ENCODE measurements around the gene CNOT2.

GRCh38 chr12:70252832-70253231 is 9.6 kb downstream of the CNOT2 start:
- TF ChIP-seq CTCF (IDR thresholded peaks at IDR 0.05; ENCODE audit: extremely low read depth in 1 of 2, insufficient read depth in 1 of 2, low read depth in 1 of 2, low read length in 2 of 2) (no peak), EZH2 (IDR thresholded peaks at IDR 0.05; ENCODE audit: borderline replicate concordance, low read depth, low read length, severe bottlenecking) (no peak)

All from endothelial cell of umbilical vein (primary cell).